A375 (cell line): ENCODE results near the gene TACR3. TPM values are rescaled to one million over a fixed set of nuclear protein-coding genes. Genes with fewer than 3 reads are reported as not detected.

Experiments used
- total RNA-seq: library from RNA; depleted of rRNA; stranded (reverse); fragments of >200 nt; shearing (Covaris generic); gene quantifications from 2 replicates; pipeline ENCODE4 v1.2.3, GENCODE V29; 2014; rRNA removed

The TACR3 gene
- 0.05 and 0.15 TPM in 2 replicates for total RNA-seq

GRCh38 chr4:103719830-103720207 lies at the start of gene TACR3:
Gene TACR3, minus strand, starts transcription at chr4:103719985. Its CDS starts 310 bp downstream, at chr4:103719675.

